K562 (cell line): Measurements from ENCODE around the gene DNAJC13. TPM values are rescaled to one million over a fixed set of nuclear protein-coding genes. Genes with fewer than 3 reads are reported as not detected.

ENCODE experiments used
- ATAC-seq: fragments of 200-7000 bp; cut with Tn5 transposase; 3 replicates; pipeline ENCODE4 v1.9.1; 2020; ENCODE audit warnings: moderate library complexity
- BruUV-seq: library from RNA; stranded (reverse); fragments of 400-500 nt; replicated peaks from 2 replicates; lab custom pipeline; 2021; lab: Mats Ljungman, UMichigan
- CTCF ChIA-PET: fragments of 300-600 bp; formaldehyde crosslinking; extraction: SDS; loops from one replicate; lab custom pipeline; 2021; ENCODE audit warnings: low intra/inter-chr PET ratio; lab: Yijun Ruan, JAX
- POLR2A ChIA-PET: fragments of 300-600, 350-650 bp; sonication (Branson Sonifier 250); formaldehyde crosslinking; extraction: SDS; loops from one replicate; lab custom pipeline; 2021; ENCODE audit warnings: antibody characterized with exemption, inconsistent platforms; lab: Yijun Ruan, JAX
- DNase-seq, 4 experiments: peaks; one replicate each; pipeline versions ENCODE4 v3.0.0 to v3.0.0-alpha.2; 2011 to 2018; ENCODE audit warnings: low spot score in 3 of 4, mixed read lengths in 3 of 4; ENCODE audit errors: extremely low read depth in 1 of 4
- FAIRE-seq: peaks from 2 replicates; lab custom pipeline; 2011; peaks lifted over from hg19 to GRCh38; lab: Jason Lieb, UNC
- H2AFZ ChIP-seq: 2 replicates; pipeline ENCODE4 v1.6.0; 2011; ENCODE audit warnings: low read depth, low read length, control low read depth, inconsistent platforms
- H3K27ac ChIP-seq: fragments of 200-600 bp; 3 replicates; pipeline ENCODE4 v1.8.0; 2011; ENCODE audit warnings: low read depth, mild to moderate bottlenecking, control low read depth, inconsistent platforms, low read length, moderate library complexity, mixed read lengths; ENCODE audit errors: extremely low read depth
- H3K27me3 ChIP-seq, 2 experiments: fragments of 300-600 bp in 1 of 2; 2 replicates in 1 of 2; 3 replicates in 1 of 2; pipeline versions ENCODE4 v1.6.0 to v1.8.0; 2011; ENCODE audit warnings: inconsistent platforms in 2 of 2, low read length in 2 of 2, mild to moderate bottlenecking in 1 of 2, mixed read lengths in 1 of 2, moderate library complexity in 1 of 2; ENCODE audit not compliant: control insufficient read depth in 2 of 2, insufficient read depth in 2 of 2
- H3K36me3 ChIP-seq: fragments of 300-600 bp; 3 replicates; pipeline ENCODE4 v1.8.0; 2011; ENCODE audit warnings: mild to moderate bottlenecking, low read length, inconsistent platforms; ENCODE audit not compliant: control insufficient read depth, insufficient read depth
- H3K4me1 ChIP-seq, 2 experiments: fragments of 200-600 bp in 1 of 2; replicated peaks in 1 of 2; 2 replicates in 1 of 2; 3 replicates in 1 of 2; pipeline versions ENCODE4 v1.5.1 to v1.8.0; 2011; ENCODE audit warnings: inconsistent platforms in 2 of 2, low read length in 2 of 2, mild to moderate bottlenecking in 1 of 2, mixed read lengths in 1 of 2, moderate library complexity in 1 of 2; ENCODE audit not compliant: control insufficient read depth in 2 of 2, insufficient read depth in 2 of 2
- H3K4me2 ChIP-seq: 2 replicates; pipeline ENCODE4 v1.6.1; 2011; ENCODE audit warnings: low read length, control low read depth, inconsistent platforms, mixed read lengths; ENCODE audit not compliant: insufficient read depth
- H3K4me3 ChIP-seq: fragments of 200-600 bp; sonication (generic), shearing (Covaris generic); 2 replicates; pipeline ENCODE4 v1.5.1; 2016; ENCODE audit warnings: control low read depth, inconsistent platforms
- H3K79me2 ChIP-seq: fragments of 200-600 bp; 3 replicates; pipeline ENCODE4 v1.8.0; 2011; ENCODE audit warnings: low read length, inconsistent platforms; ENCODE audit not compliant: control insufficient read depth, insufficient read depth
- H3K9ac ChIP-seq, 2 experiments: 2 replicates each; pipeline versions ENCODE4 v1.6.0 to v1.6.1; 2011; ENCODE audit warnings: low read depth in 2 of 2, low read length in 2 of 2, control low read depth in 1 of 2, inconsistent platforms in 1 of 2, mild to moderate bottlenecking in 1 of 2, mixed read lengths in 1 of 2; ENCODE audit not compliant: insufficient read depth in 1 of 2
- H3K9me1 ChIP-seq: one replicate; pipeline ENCODE4 v1.6.0; 2011; ENCODE audit warnings: inconsistent platforms, mild to moderate bottlenecking, low read length, moderate library complexity; ENCODE audit not compliant: control insufficient read depth, insufficient read depth
- H3K9me3 ChIP-seq: replicated peaks from 2 replicates; pipeline ENCODE4 v1.5.1; 2011; ENCODE audit warnings: low read depth, low read length, inconsistent platforms; ENCODE audit not compliant: control insufficient read depth, insufficient read depth
- H4K20me1 ChIP-seq: replicated peaks from 2 replicates; pipeline ENCODE4 v1.6.1; 2011; ENCODE audit warnings: low read length, inconsistent platforms, mixed read lengths; ENCODE audit not compliant: control insufficient read depth, insufficient read depth
- ATF4 ChIP-seq: fragments of 450-650 bp; formaldehyde crosslinking; IDR thresholded peaks from 2 replicates; pipeline ENCODE4 v1.4.0; 2022; ENCODE audit warnings: mild to moderate bottlenecking, moderate library complexity
- CHD2 ChIP-seq: IDR thresholded peaks from 2 replicates; pipeline ENCODE4 v1.6.1; 2011; ENCODE audit warnings: low read depth, low read length
- DACH1 ChIP-seq: fragments of 450-650 bp; IDR thresholded peaks from 2 replicates; pipeline ENCODE4 v1.6.1; 2018; ENCODE audit not compliant: partially characterized antibody
- FOSL1 ChIP-seq: fragments of 200-800 bp; sonication (Bioruptor generic); conservative IDR thresholded peaks from 2 replicates; pipeline ENCODE4 v1.6.1; 2016; ENCODE audit warnings: missing genetic modification characterization, missing compliant biosample characterization
- PHB2 ChIP-seq: fragments of 450-650 bp; IDR thresholded peaks from 2 replicates; pipeline ENCODE4 v1.6.1; 2017; ENCODE audit warnings: low read depth
- SOX6 ChIP-seq: fragments of 450-650 bp; IDR thresholded peaks from 2 replicates; pipeline ENCODE4 v1.6.1; 2014; ENCODE audit warnings: mild to moderate bottlenecking
- TRIM28 ChIP-seq: fragments of 450-650 bp; IDR thresholded peaks from 2 replicates; pipeline ENCODE4 v1.6.1; 2017
- ZBTB34 ChIP-seq: fragments of 250-450 bp; sonication (Bioruptor Pico); IDR thresholded peaks from 2 replicates; pipeline ENCODE4 v1.8.0; 2021; ENCODE audit warnings: mild to moderate bottlenecking, moderate library complexity
- ZNF133 ChIP-seq: fragments of 250-450 bp; sonication (Bioruptor Pico); IDR thresholded peaks from 2 replicates; pipeline ENCODE4 v1.4.0; 2020; ENCODE audit warnings: mild to moderate bottlenecking
- ZNF511 ChIP-seq: sonication (generic); formaldehyde crosslinking; IDR thresholded peaks from 2 replicates; pipeline ENCODE4 v1.8.0; 2022; ENCODE audit warnings: mild to moderate bottlenecking, missing genetic modification reagents
- ZNF639 ChIP-seq, 2 experiments: fragments of 200-800 bp in 1 of 2; sonication (Bioruptor generic) in 1 of 2; sonication (generic) in 1 of 2; formaldehyde crosslinking in 1 of 2; IDR thresholded peaks in 1 of 2; conservative IDR thresholded peaks in 1 of 2; 2 replicates each; pipeline versions ENCODE4 v1.5.0 to v1.6.1; 2016 to 2020; ENCODE audit warnings: missing compliant biosample characterization in 1 of 2, missing genetic modification characterization in 1 of 2, missing genetic modification reagents in 1 of 2
- WGBS: fragments of 100-300 bp; shearing (Covaris generic); methylation state at CpG from one replicate; pipeline ENCODE4 v1.1.6; 2016; ENCODE audit warnings: low coverage, mixed read lengths; ENCODE audit not compliant: insufficient coverage; ENCODE audit errors: missing lambda C conversion rate; 5-methylcytosine and 5-hydroxymethylcytosine counted together
- in situ Hi-C: fragments of 300-500 bp; cut with MboI; formaldehyde crosslinking; loops from 4 replicates; pipeline ENCODE4 v1.15.0; 2018; ENCODE audit warnings: inconsistent platforms, mixed read lengths
- intact Hi-C: fragments of 100-400 bp; cut with micrococcal nuclease; formaldehyde crosslinking; loops from 2 replicates; pipeline ENCODE4 v1.14.2; 2022
- polyA plus RNA-seq, 8 experiments: library from polyadenylated mRNA; depleted of rRNA in 4 of 8; stranded (reverse) in 5 of 8; unstranded in 3 of 8; fragments of >200 nt; fragmentation: Nextera tagmentation in 2 of 8; fragmentation: Illumina TruSeq in 1 of 8; extraction: Ambion mirVana in 2 of 8; extraction: Trizol in 1 of 8; gene quantifications; 2 replicates each; pipeline versions ENCODE4 v1.2.1 to v1.2.3, GENCODE V29; 2011 to 2014; ENCODE audit warnings: inconsistent platforms in 1 of 8, missing spikeins in 1 of 8
- total RNA-seq, 7 experiments: library from RNA; depleted of rRNA in 6 of 7; stranded (reverse); fragments of >200 nt in 6 of 7; fragmentation: Illumina TruSeq in 2 of 7; extraction: Trizol in 2 of 7; gene quantifications; 2 replicates each; pipeline versions ENCODE4 v1.2.1 to v1.2.3, GENCODE V29; 2011 to 2021; ENCODE audit warnings: low replicate concordance in 1 of 7

The DNAJC13 gene
- total and polyA plus RNA-seq, 9 of the 15 experiments (the other 6 are each of a cell fraction or from before 2014, with no cell fraction given): 2.9 to 17.1 (median 10.2) TPM

GRCh38 chr3:132544130-132544529 lies 126.8 kb downstream of the DNAJC13 start:
- DNase-seq (no peak), ATAC-seq (no peak), FAIRE-seq (no peak)
- Histone ChIP-seq H3K27me3 (no peaks in the 10 kb centered on the region), H3K9me3 (no peaks in the 10 kb centered on the region), H4K20me1 (no peaks in the 10 kb centered on the region), H3K9me1 (no peaks in the 10 kb centered on the region), H2AFZ (no peak overlapping the region), H3K27ac (no peak overlapping the region), H3K4me3 (no peak overlapping the region), H3K9ac (no peak overlapping the region), H3K36me3 (no peaks in the 10 kb centered on the region), H3K79me2 (no peaks in the 10 kb centered on the region), H3K4me2 (no peak overlapping the region), H3K4me1 (no peaks in the 10 kb centered on the region; a peak in 2 of 5 replicates)
- in situ Hi-C loops: loop anchor here (5.0 kb wide), 1 partner anchor 98 kb away; no protein-coding TSS in a partner anchor
- intact Hi-C loops: no loop called here
- WGBS: 29% methylated on average over 2 of the region's 2 CpGs
- CTCF ChIA-PET: no interaction called here
- POLR2A ChIA-PET: no interaction called here
- no TSS peak for BruUV-seq
- TF ChIP-seq PHB2: no peak
- no peak for TF ChIP-seq ZNF133
- TF ChIP-seq TRIM28: no peak
- no peak for TF ChIP-seq FOSL1 (tag)
- TF ChIP-seq ZNF639 (CRISPR knock-in tag; conservative IDR thresholded peaks at IDR 0.05 in 1 of 2, IDR thresholded peaks at IDR 0.05 in 1 of 2): no peak
- TF ChIP-seq ATF4 (CRISPR knock-in tag): no peak
- no peak for TF ChIP-seq ZBTB34 (CRISPR knock-in tag)
- TF ChIP-seq CHD2: no peak
- TF ChIP-seq SOX6: no peak
- TF ChIP-seq ZNF511: no peak
- TF ChIP-seq DACH1: no peak
